Neural progenitor cell (in vitro differentiated cells): ENCODE data around the gene SRL. TPM values are rescaled to one million over a fixed set of nuclear protein-coding genes. Genes with fewer than 3 reads are reported as not detected.

Source experiments
- DNase-seq: peaks from one replicate; pipeline ENCODE4 v3.0.0-alpha.2; 2016; ENCODE audit warnings: low spot score
- H2AFZ ChIP-seq: fragments of 200-600 bp; sonication (generic); replicated peaks from 2 replicates; pipeline ENCODE4 v1.6.1; 2016; ENCODE audit warnings: antibody characterized with exemption
- H3F3A ChIP-seq: fragments of 200-600 bp; sonication (generic); 2 replicates; pipeline ENCODE4 v1.6.1; 2016; ENCODE audit warnings: antibody characterized with exemption, low read depth
- H3K27ac ChIP-seq: fragments of 200-600 bp; sonication (generic); 2 replicates; pipeline ENCODE4 v1.5.1; 2016; ENCODE audit warnings: mild to moderate bottlenecking
- H3K27me3 ChIP-seq: fragments of 200-600 bp; sonication (generic); 2 replicates; pipeline ENCODE4 v1.6.1; 2016; ENCODE audit warnings: mild to moderate bottlenecking, moderate library complexity
- H3K36me3 ChIP-seq: fragments of 200-600 bp; sonication (generic); 2 replicates; pipeline ENCODE4 v1.5.1; 2016
- H3K4me1 ChIP-seq: fragments of 200-600 bp; sonication (generic); 2 replicates; pipeline ENCODE4 v1.6.1; 2016; ENCODE audit warnings: mixed run types
- H3K4me2 ChIP-seq: fragments of 200-600 bp; sonication (generic); 2 replicates; pipeline ENCODE4 v1.6.1; 2016
- H3K4me3 ChIP-seq: fragments of 200-600 bp; sonication (generic); 2 replicates; pipeline ENCODE4 v1.5.1; 2016
- H3K79me2 ChIP-seq: fragments of 200-600 bp; sonication (generic); 2 replicates; pipeline ENCODE4 v1.6.1; 2016; ENCODE audit warnings: low read depth
- H3K9ac ChIP-seq: fragments of 200-600 bp; sonication (generic); 2 replicates; pipeline ENCODE4 v1.6.1; 2016
- H3K9me3 ChIP-seq: fragments of 200-600 bp; sonication (generic); 2 replicates; pipeline ENCODE4 v1.5.1; 2016; ENCODE audit warnings: low read depth
- H4K20me1 ChIP-seq: fragments of 200-600 bp; sonication (generic); 2 replicates; pipeline ENCODE4 v1.6.1; 2016; ENCODE audit warnings: low read depth
- H3K27ac Mint-ChIP-seq: 3 replicates; pipeline ENCODE4 v1.8.0; 2021; ENCODE audit warnings: mixed read lengths
- H3K27me3 Mint-ChIP-seq: 2 replicates; pipeline ENCODE4 v1.8.0; 2022; ENCODE audit warnings: low read depth, mild to moderate bottlenecking, inconsistent platforms, moderate library complexity, mixed read lengths; ENCODE audit not compliant: insufficient read depth
- H3K36me3 Mint-ChIP-seq: 3 replicates; pipeline ENCODE4 v1.8.0; 2021; ENCODE audit warnings: mixed read lengths
- H3K4me1 Mint-ChIP-seq: 3 replicates; pipeline ENCODE4 v1.8.0; 2021; ENCODE audit warnings: mixed read lengths
- H3K4me3 Mint-ChIP-seq: 3 replicates; pipeline ENCODE4 v1.8.0; 2021; ENCODE audit warnings: mild to moderate bottlenecking, moderate library complexity, mixed read lengths
- H3K9me3 Mint-ChIP-seq: 3 replicates; pipeline ENCODE4 v1.8.0; 2020; ENCODE audit warnings: mixed read lengths
- CTCF ChIP-seq: fragments of 200-600 bp; sonication (generic); IDR thresholded peaks from 2 replicates; pipeline ENCODE4 v1.5.1; 2017; ENCODE audit warnings: antibody characterized with exemption, mild to moderate bottlenecking
- EZH2 ChIP-seq: fragments of 200-600 bp; sonication (generic); IDR thresholded peaks from 2 replicates; pipeline ENCODE4 v1.6.1; 2017; ENCODE audit warnings: antibody characterized with exemption, mild to moderate bottlenecking, moderate library complexity
- EZH2phosphoT487 ChIP-seq: fragments of 200-600 bp; sonication (generic); IDR thresholded peaks from 2 replicates; pipeline ENCODE4 v1.6.1; 2017; ENCODE audit warnings: antibody characterized with exemption
- total RNA-seq: library from RNA; depleted of rRNA; stranded (reverse); fragments of >200 nt; gene quantifications from 2 replicates; pipeline ENCODE4 v1.2.3, GENCODE V29; 2015; ENCODE audit warnings: low replicate concordance

SRL gene
- total RNA-seq, 1 donor from 2014 or later, result 0.22 TPM

- Histone ChIP-seq H4K20me1 (no peaks in the 10 kb centered on the region), H3K9ac (no peak overlapping the region), H3K36me3 (no peaks in the 10 kb centered on the region), H3K27me3 (no peaks in the 10 kb centered on the region), H3K4me2 (no peak overlapping the region), H3K79me2 (no peaks in the 10 kb centered on the region), H2AFZ (no peak overlapping the region), H3K4me3 (no peak overlapping the region), H3K9me3 (no peaks in the 10 kb centered on the region), H3K4me1 (no peaks in the 10 kb centered on the region), H3F3A (no peaks in the 10 kb centered on the region), H3K27ac (no peak overlapping the region)
- Mint-ChIP-seq H3K36me3 (no peaks in the 10 kb centered on the region), H3K27me3 (peaks cover 6% of the 10 kb centered on the region), H3K4me3 (no peak overlapping the region), H3K4me1 (peaks cover 2% of the 10 kb centered on the region), H3K9me3 (no peaks in the 10 kb centered on the region), H3K27ac (no peak overlapping the region)
- no peak for TF ChIP-seq EZH2
- DNase-seq, result no peak
Measured at GRCh38 chr16:4202615-4203345, 39.1 kb downstream of the SRL start.

GRCh38 chr16:4200781-4201137, 41.1 kb downstream of the SRL start:
- Mint-ChIP-seq H3K4me3 (no peak overlapping the region), H3K36me3 (no peaks in the 10 kb centered on the region), H3K4me1 (no peaks in the 10 kb centered on the region), H3K27me3 (peaks cover 4% of the 10 kb centered on the region), H3K27ac (no peak overlapping the region), H3K9me3 (no peaks in the 10 kb centered on the region)
- Histone ChIP-seq H2AFZ (no peak overlapping the region), H4K20me1 (no peaks in the 10 kb centered on the region), H3K36me3 (no peaks in the 10 kb centered on the region), H3F3A (no peaks in the 10 kb centered on the region), H3K4me3 (no peak overlapping the region), H3K27ac (no peak overlapping the region), H3K4me1 (no peaks in the 10 kb centered on the region), H3K9ac (no peak overlapping the region), H3K4me2 (no peak overlapping the region), H3K27me3 (no peaks in the 10 kb centered on the region), H3K9me3 (no peaks in the 10 kb centered on the region), H3K79me2 (no peaks in the 10 kb centered on the region)
- TF ChIP-seq EZH2phosphoT487 (no peak), CTCF (no peak), EZH2 (no peak)
- no peak for DNase-seq

GRCh38 chr16:4200000-4200780, 41.7 kb downstream of the SRL start:
- Mint-ChIP-seq H3K36me3 (no peaks in the 10 kb centered on the region), H3K27me3 (peaks cover 4% of the 10 kb centered on the region), H3K4me1 (no peaks in the 10 kb centered on the region), H3K9me3 (no peaks in the 10 kb centered on the region), H3K27ac (peak overlapping the region; percentile 66), H3K4me3 (no peak overlapping the region)
- H3K27me3 ChIP-seq, result no peaks in the 10 kb centered on the region
- H3K79me2 ChIP-seq, result no peaks in the 10 kb centered on the region
- H3K27ac ChIP-seq, result no peak overlapping the region
- no peak overlapping the region for H3K4me3 ChIP-seq
- DNase-seq, result peak; percentile 63
- H3K4me1 ChIP-seq, result no peaks in the 10 kb centered on the region
- H4K20me1 ChIP-seq, result no peaks in the 10 kb centered on the region
- H3K4me2 ChIP-seq, result no peak overlapping the region
- no peaks in the 10 kb centered on the region for H3K9me3 ChIP-seq
- no peaks in the 10 kb centered on the region for H3F3A ChIP-seq
- H3K36me3 ChIP-seq, result no peaks in the 10 kb centered on the region
- H2AFZ ChIP-seq, result peak overlapping the region; percentile 85
- no peak overlapping the region for H3K9ac ChIP-seq
- TF ChIP-seq CTCF (peak; percentile 42), EZH2 (no peak), EZH2phosphoT487 (no peak)

GRCh38 chr16:4198816-4199215, 43.1 kb downstream of the SRL start:
- Histone ChIP-seq H3K4me1 (no peaks in the 10 kb centered on the region), H3K4me3 (no peak overlapping the region), H3F3A (no peaks in the 10 kb centered on the region), H3K79me2 (no peaks in the 10 kb centered on the region), H3K27me3 (no peaks in the 10 kb centered on the region), H3K9me3 (no peaks in the 10 kb centered on the region), H3K9ac (no peak overlapping the region), H3K36me3 (no peaks in the 10 kb centered on the region), H3K4me2 (no peak overlapping the region), H3K27ac (no peak overlapping the region), H4K20me1 (no peaks in the 10 kb centered on the region), H2AFZ (no peak overlapping the region)
- Mint-ChIP-seq H3K27ac (no peak overlapping the region), H3K27me3 (peaks cover 4% of the 10 kb centered on the region), H3K36me3 (no peaks in the 10 kb centered on the region), H3K4me3 (no peak overlapping the region), H3K9me3 (no peaks in the 10 kb centered on the region), H3K4me1 (no peaks in the 10 kb centered on the region)
- DNase-seq, result no peak
- TF ChIP-seq CTCF (no peak), EZH2 (no peak)
